ENCODE results near the gene SETD3.

The SETD3 gene

DNA sequence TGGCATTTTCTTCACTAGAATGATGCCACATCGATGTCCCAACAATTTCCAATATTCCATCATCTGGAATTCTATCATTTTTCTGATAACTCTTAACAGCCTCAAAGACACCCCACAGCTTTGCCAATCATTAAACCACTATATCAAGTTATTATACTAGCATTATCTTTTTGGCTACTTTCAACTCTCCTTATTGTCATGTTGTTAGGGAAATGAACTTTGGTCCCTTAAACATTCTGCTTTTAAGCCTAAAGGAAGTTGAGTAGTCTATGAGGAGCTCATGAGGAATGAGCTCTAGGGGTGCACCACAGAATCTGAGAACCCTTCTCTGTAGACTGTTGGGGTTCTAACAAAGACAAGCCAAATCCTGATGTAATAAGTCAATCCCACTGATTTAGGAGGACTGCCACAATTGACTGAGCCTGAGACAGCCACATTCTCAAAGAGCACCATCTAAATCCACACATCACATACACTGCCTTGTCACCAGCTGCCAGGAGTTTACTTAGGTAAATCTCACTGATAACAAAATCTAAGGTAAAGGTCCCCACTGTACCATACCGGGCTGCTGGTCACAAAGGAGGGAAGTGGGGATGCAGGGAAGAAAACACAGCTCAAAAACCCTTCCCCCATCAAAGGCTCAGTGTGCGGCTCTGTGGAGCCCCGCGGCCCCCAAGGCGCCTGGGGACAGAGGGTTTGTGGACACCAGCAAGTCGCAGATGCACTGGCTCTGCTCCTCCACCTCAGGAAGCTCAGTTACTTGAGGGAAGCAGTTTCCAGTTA, 58.2 kb downstream of the SETD3 start:
- DNase-seq (ENCODE audit: low read depth), result no peak

DNA sequence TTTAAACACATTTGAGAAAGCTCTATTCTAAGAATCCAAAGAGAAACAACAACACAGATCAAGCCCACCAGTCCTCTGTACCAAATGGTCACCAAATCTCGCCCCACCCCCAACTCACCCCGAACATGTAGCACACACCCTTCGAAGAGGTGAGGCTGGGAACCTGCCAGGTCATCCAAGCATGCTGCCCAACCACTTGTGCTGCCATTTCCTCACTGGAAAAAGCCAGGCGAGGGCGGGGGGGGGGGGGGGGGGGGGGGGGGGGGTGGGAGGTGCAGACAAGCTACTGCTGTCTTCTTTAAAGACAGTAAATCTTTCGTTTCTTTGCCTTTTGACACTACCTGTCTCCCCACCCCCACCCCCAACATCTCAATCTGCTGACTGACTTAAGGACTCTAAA, 59.9 kb downstream of the SETD3 start:
- no peak for DNase-seq (ENCODE audit: low read depth)

DNA sequence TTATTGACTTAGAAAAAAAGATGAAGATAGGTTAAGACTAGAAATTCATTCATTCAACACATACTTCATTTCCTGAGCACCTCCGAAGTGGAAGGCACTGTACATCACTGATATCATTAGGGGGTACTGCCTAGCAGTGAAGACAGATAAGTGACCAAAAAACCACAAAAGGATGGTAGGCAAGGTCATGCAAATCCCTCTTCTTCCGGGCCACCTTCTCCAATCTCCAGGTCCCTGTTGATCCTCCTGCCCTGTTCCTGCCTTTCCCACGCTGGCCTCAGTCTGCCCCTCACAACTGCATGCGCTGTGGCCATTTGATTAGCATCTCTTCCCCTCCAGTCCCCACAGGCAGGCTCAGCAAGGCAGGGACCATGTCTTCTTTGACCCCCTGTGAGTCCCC, 60.8 kb downstream of the SETD3 start:
- no peak for DNase-seq (ENCODE audit: low read depth)

DNA sequence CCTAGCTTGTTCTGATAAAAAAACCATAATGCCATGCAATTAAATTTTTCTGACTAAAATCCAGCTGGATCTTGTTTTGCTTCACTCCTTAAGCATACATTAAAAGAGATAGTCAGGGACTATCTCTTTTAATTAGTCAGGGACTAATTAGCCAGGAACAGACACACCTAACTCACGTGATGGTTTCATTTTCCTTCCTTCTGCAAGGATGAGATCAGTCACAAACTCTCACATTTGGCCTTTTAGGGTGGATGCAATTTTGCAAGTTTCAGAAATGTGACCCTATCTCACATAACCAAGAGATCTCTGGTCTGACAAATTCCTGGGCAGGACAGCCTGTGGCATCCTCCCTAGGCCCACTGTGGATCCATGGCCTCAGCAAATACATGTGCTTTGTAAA, 62.4 kb downstream of the SETD3 start:
- no peak for DNase-seq (ENCODE audit: low read depth)

DNA sequence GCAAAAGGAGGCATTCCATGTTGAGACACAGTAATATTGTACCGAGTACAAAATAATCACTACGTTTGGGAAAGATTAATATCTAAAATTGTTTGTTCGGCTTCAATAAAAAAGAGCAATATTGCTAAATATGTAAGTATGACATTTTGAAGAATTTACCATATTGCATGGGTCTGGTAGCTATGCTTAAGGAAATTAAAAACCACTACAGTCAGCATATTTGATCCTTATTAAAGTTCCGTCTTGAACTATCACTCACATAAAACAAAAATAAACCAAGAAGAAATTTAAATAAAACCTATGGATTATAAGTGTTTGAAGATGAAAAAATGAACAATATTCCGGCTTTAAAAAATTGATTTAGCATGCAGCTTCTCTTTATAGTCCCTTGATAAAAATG, 63.8 kb downstream of the SETD3 start:
- DNase-seq (ENCODE audit: low read depth), result no peak

DNA sequence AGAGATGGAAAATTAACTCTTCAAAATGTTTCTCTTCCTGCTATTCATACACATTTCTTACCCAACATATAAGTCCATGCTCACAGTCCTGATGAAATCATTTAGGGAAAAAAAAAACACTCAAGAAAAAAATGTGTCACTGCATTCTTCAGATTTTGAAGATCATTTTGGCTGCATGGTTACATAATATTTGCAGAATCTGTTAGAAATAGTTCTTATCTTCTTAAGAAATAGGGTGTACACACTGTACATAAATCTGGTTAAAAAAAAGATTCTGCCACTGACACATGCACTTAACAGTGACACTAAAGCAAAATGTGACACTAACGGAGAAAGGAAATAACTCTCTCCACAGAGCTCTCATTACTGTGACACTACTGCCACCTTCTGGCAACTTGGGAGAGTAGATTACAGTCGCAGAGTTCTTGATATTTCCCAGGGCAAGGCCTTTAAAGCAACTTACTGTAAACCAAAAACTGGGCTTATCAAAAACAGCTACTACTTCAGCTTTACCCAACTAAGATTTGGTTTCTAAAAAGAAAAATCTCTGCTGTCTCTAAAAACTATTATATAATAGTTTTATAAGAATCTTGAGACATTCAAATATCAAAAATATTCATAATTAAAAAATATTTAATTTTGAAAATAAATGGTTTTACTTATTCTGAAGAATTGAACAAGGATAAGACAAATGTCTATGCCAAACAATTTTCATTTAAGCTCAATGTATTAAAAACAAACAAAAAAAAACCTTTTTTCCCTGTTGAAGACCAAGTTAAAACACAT, 65.0 kb downstream of the SETD3 start:
- DNase-seq (ENCODE audit: low read depth), result peak; percentile 73

DNA sequence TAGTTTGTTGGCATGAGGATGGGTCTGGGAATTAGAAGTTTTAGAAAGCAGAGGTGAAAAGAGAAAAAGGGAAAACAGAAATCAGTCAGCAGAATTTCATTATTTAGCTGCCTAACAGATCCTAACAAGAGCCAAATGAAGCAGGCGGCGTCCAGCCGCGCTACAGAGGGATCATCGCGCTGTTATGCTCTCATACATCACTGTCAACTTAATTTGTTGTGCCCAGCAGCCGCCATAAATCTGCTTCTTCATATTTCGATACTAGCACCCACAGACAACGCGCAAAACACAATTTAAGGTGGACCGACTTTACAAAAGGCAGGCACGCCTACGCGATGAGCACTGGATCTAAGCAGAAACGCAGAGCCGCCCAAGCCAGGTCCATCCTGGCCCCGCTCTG, 66.7 kb downstream of the SETD3 start:
- DNase-seq (ENCODE audit: low read depth), result no peak

DNA sequence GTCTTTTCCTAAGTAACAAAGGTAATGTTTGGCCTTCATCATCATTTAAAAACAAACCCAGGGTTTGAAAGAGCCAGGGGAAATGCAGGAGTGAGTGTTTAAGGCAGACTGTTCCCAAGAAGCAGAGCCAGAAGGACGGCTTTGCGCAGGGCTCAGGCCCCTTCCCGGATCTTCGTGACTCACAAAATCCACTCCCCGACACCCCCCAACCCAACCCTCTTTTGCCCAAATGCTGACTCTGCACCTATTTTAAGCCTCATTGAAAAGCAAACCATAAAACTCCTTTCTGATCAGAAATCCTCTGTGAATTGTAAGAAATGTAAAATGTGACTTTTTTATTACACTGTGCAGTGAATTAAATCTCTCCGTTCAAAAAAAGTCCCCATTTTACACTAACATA, 67.5 kb downstream of the SETD3 start:
- DNase-seq (ENCODE audit: low read depth), result peak; percentile 26

DNA sequence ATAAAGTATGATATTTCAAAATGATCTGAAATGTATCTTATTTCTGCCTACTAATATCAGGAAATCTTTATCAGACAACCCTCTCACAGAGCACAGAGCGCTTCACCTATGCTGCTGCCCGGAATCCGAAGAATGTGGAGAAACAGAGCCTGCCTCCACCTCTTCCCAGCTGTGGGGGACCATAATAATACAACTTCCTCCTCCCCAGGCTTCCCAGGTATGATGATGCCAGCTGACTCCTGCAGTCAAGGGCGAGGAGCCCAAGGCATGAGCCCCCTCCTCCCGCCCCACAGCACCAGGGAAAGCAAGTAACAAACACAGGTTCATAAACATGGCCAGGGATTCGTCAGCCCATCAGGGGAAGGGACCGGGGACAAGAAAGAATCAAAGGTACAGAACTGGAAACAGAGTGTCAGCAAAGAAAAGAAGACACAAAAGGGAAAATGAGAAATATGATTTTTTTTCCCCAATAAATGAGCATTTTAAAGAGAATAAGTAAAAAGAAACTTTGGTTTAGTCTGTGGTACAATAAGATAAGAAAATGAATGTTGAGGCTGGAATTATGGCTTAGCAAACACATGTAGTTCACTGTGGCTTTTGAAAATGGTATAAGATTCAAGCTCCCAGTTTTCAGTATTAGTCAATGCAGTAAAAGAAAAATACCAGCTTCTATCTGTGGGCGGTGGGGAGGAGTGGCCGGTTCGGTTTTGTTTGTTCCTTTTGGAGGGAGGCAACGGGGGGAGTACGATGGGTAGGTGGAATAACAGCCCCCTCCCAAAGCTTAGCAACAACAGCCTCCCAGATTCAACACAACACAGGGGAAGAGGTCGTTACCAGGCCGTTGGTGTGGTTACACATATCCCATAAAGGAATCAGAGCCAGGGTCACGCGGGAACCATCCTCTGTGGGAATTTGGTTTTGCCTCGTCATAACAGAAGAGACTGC, 68.3 kb downstream of the SETD3 start:
- DNase-seq (ENCODE audit: low read depth), result peak; percentile 68

DNA sequence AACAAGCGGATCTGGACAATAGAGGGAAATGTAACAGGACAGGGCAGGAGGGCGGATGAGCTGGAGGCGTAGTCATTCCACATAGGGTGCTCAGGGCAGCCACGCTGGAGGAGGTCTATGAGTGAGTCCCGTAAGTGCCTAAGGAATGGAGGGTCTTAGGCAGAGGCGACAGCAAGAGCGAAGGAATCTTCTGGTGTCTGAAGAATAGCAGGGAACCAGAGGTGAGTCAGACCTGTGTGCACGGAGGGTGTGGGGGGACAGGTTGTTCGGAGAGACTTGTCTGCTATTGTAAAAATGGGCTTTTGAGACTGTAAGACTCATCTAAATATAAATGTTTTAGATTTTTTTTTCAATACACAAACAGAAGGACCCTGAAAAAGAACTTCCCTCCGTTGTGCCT, 70.6 kb downstream of the SETD3 start:
- DNase-seq (ENCODE audit: low read depth), result no peak

DNA sequence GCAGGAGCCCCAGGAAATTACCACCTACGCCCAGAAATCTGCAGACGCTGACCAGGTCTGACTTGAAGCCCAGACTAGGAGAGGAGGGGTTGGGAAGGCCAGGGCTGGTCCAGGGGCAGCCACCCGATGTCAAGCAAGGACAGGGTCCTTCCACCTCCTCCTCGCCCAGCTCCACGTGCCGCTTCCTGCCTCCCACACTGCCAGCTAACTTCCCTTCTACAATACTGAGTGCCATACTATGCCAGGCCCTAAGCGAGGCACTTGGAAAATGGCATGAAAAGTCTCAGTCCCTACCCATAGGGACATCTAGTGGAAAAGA, 71.7 kb downstream of the SETD3 start:
- DNase-seq (ENCODE audit: low read depth), result no peak

DNA sequence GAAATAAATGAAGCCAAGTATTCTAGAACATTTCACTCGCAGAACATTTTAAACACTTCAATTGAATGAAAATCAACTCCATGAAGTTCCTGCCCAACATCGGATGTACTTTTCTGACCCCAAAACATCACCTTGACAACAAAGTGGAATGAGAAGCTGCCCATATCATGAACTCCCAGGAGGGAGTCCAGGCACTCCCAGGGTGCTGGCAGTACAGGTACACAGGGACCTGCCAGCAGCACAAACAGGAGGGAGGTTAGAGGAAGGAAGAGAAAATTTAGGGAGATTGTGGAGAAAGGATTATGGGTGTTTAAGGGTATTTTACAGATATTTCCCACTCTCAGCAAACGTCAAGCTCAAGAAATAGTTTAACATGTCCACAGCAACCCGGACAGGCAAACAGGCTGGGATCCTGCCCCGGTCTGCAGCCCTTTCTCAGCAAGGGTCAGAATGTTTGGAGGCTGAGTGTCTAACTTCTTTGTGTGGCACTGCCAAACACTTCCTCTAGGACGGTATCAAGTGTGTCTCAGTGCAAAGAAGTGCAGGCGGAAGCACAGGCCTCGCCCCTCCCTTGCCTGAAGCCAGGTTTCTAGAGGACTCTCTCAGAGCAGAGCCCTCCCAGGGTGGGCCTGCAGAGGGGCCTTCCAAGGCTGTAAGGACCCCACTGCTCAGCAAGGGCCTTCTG, 72.2 kb downstream of the SETD3 start:
- no peak for DNase-seq (ENCODE audit: low read depth)

DNA sequence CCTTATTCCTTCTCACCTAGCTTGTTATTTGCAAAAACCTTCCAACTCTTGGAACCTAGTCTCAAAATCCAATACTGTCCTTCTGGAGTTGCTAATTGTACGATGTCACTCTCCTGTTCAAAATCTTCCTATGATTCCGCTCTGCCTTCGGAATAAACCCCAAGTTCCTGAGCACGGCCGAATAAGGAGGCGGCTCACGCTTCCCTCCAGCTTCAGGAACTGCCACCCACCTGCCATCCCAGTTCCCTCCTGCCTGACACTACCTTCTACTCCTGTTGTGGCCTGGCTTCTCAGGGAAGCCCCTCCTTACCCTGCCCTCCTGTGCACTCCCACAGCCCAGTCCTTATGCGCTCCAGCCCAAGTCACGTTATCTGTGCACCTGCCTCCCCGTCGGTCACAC, 73.2 kb downstream of the SETD3 start:
- no peak for DNase-seq (ENCODE audit: low read depth)

DNA sequence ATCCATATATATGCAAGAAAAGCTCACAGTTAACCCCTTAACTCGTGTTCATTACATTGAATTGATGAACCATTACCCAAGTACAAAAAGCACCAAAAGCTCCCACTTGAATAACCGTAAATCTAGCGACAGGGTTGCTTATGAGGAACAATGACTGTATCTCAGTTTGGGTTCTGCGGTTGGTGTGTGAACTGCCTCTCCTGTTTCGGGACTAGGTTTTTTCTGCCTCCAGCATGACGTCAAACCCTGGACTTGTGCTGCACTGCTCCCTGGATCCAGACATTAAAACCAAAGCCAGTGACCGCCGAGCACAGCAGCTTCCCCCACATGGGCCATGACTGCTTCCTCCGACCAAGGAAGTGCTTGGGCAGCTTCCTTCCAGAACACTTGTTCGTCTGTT, 77.7 kb downstream of the SETD3 start:
- DNase-seq (ENCODE audit: low read depth), result no peak

DNA sequence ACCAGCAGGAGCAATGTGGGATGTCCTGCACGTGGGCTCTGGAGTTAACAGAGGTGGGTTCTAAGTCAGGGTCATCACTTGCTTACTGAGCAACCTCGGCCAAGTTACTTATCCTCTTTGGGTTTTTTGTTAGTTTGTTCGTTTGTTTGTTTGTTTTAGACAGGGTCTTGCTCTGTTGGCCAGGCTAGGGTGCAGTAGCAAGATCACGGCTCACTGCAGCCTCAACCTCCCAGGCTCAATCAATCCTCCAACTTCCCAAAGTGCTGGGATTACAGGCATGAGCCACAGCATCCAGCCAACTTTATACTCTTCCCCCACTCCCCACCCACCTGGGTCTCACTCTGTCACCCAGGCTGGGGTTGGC, 78.4 kb downstream of the SETD3 start:
- no peak for DNase-seq (ENCODE audit: low read depth)

DNA sequence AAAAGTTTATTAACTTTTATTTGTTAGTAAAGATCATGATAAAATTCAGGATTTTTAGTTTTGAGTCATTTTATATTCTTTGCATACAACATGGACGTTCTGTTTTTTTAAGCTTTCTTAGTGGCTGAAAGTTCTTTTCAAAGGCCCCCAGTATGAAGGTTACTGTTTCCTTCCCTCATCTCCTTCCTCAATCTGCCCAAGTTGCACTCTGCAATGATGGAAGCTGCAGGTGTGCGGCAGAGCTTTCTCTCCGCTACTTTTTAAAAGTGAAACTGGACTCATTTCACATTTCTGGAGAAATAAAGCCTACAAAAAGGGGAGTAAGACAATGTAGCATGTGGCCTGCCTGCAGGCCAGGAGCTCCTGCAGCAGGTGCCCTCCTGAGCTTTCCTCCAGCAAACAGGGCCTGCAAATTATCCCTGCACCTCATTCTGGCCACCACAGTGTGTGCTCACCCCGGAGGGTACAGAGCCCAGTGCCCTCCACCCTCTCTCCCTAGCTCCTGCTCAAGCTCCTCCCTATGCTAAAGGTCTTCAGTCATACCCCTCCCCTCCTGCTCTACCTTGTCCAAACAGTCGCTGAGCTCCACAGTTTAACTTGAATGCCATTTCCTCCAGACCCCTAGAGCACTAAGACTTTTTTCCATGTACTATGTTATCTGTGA, 78.9 kb downstream of the SETD3 start:
- DNase-seq (ENCODE audit: low read depth), result no peak

DNA sequence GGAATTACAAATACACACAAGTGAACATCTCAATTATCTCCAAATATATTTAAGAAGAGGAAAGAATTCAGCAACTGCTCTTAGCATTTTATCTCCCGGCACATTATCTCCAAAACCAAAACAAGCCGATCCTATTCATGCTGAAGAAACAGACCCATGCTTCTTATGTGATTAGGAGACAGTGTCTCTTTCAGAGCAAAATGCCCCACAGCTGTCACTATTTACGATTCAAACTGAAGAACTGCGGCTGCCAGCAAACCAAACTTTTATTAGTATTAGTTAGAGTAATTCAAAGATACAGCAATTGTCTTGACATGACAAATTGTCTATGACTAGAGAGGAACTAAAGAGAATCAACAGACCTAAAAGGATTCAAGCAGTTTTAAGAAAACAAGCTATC, 79.4 kb downstream of the SETD3 start:
- no peak for DNase-seq (ENCODE audit: low read depth)

DNA sequence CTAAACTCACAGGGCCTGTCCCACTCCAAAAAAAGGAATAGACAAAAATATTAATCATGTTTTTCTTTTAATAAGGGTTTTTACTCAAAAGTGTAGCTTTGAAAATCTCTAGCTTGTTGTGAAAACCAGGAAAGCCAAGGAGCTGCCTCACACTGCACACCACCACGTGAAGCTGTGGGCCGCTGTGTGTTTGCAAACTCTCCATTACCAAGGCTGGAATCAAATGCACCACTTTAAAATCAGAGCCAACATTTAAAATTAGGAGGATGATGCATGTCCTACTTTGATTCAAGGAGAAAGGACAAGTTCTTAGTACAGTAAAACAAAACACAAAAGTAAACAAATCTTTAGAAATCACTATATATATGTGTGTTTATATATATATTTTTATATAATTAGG, 83.0 kb downstream of the SETD3 start:
- no peak for DNase-seq (ENCODE audit: low read depth)

DNA sequence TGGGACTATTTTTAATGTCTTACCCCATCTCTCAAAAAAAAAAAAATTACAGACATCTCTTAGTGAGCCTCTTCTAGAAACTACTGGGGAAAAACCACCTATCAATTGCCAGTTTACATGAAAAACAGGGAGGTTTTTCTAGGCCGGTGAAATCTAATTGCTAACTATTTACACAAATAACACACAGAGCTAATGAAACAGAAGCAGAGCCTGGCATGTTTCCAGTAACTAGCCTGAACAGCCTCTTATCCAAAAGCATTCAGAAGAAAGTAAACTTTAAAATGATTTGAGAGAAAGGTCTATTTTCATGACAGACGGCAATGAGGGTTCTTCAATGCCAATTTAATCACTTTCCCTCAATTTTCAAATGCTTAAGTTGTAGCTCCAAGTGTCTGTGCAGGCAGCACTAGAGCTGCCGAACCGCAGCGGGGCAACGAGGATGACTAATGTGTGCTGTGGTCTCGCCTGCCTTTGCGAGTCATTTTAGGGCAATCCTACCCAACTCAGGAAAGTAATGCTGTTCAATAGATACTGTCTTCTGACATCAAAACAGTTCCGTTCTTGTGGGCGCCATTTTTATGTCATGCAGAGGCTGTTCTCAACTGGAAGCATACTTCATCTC, 84.6 kb downstream of the SETD3 start:
- DNase-seq (ENCODE audit: low read depth), result no peak

DNA sequence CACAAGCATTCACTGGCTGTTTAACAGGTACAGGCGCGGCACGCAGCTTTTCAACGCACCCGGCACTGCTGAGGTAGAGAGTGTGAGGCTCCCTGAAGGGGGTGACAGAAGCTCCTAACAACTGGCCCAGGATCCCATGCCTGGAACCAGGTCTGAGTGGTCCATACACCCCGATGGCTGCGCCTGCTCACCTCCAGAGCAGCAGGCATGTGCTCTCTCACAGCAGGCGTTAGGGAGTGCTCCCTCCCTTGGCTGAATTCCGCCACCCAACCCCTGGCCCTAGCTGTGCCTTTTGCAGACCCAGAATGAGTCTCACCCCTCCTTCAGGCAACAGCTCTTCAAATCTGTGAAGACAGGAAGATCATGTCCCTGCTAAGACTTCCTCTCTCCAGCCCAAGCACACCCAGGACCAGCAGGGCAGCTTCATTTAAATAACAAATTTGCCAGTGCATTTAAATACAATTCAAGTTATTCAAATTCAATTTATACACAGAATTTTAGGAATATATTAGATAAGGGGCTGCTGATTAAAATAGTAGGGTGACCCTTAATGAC, 86.0 kb downstream of the SETD3 start:
- DNase-seq (ENCODE audit: low read depth), result no peak

Measured in stromal cell of bone marrow (primary cell).